ENCODE data around the gene SPSB2.

SPSB2 gene

GRCh38 chr12:6873094-6874014 lies at the start of gene SPSB2 (continued):
- TF ChIP-seq ZXDB (tag by site-specific recombination; IDR thresholded peaks at IDR 0.05) (peak; percentile 70; the same call in 1 of the 2 replicates), EGR2 (tag by site-specific recombination; IDR thresholded peaks at IDR 0.05; ENCODE audit: low read depth) (peak; percentile 61), ZNF335 (tag by site-specific recombination; conservative IDR thresholded peaks at IDR 0.05) (peak; percentile 88), ZNF555 (tag by site-specific recombination; conservative IDR thresholded peaks at IDR 0.05) (no peak), SP2 (tag by site-specific recombination; IDR thresholded peaks at IDR 0.05) (peak; percentile 92), ZSCAN23 (tag by site-specific recombination; IDR thresholded peaks at IDR 0.05) (0 out of 2 replicates have a peak, but pooled peaks have one; percentile 16), OVOL3 (tag by site-specific recombination; IDR thresholded peaks at IDR 0.05) (peak; percentile 50; the same call in 1 of the 2 replicates), TSHZ1 (tag by site-specific recombination; IDR thresholded peaks at IDR 0.05; ENCODE audit: borderline replicate concordance) (no peak), SCRT1 (tag by site-specific recombination; IDR thresholded peaks at IDR 0.05; ENCODE audit: borderline replicate concordance) (no peak), KLF16 (tag by site-specific recombination; IDR thresholded peaks at IDR 0.05) (peak; percentile 96), ZNF596 (tag by site-specific recombination; IDR thresholded peaks at IDR 0.05) (no peak)

DNA sequence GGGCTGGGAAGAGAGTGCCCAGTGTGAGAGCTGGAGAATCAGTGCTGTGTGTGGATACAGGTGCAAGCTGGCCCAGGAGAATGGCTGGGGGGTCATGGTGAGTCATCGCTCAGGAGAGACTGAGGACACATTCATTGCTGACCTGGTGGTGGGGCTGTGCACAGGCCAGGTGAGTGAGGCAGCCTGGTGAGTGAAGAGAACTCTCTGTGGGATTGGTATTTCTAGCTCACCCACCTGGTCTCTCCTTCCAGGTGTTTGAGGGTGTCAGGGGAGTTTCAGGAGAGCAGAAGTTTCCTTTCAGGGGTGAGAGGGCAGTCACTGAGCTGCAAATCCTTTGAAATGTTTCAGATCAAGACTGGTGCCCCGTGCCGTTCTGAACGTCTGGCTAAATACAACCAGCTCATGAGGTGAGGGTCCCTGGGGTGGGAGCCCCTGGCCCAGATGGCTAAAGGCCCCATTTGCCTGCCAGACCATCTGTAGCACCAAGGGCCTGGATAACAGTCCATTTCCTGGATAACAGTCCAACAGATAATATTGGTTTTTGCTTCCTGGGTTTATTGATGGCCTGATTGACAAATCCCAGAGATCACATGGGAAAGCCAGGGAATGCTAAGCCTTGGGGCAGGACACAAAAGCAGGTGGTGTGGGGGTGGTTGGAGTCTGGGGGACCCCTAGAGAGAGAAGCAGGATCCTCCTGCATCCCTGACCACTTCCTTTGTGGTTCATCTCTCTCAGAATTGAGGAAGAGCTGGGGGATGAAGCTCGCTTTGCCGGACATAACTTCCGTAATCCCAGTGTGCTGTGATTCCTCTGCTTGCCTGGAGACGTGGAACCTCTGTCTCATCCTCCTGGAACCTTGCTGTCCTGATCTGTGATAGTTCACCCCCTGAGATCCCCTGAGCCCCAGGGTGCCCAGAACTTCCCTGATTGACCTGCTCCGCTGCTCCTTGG lies 49.2 kb upstream of the SPSB2 start:
- Histone ChIP-seq H3K4me1 (ENCODE audit: control insufficient read depth, insufficient read depth, low read length) (peaks cover 28% of the 10 kb centered on the region), H3K9me3 (ENCODE audit: control insufficient read depth, insufficient read depth, low read depth, low read length) (no peaks in the 10 kb centered on the region), H3K36me3 (ENCODE audit: control insufficient read depth in 2 of 2, insufficient read depth in 1 of 2, low read length in 2 of 2) (peaks cover 19 to 51% of the 10 kb centered on the region in 2 experiments), H3K4me3 (ENCODE audit: low read depth, low read length) (no peak overlapping the region), H3K27ac (ENCODE audit: extremely low read depth, low read depth, low read length) (no peak overlapping the region)
- ChIA-PET POLR2A (interaction anchor here (0.6 to 6.2 kb wide), 3 partner anchors 8 to 22 kb away, joined by 4 to 99 read pairs (median 4); partner anchors contain the start of genes C12orf57, ENO2 and RNU7-1), CTCF (interaction anchor here (0.6 to 6.1 kb wide), 7 partner anchors 10 to 170 kb away, joined by 3 to 52 read pairs (median 4); partner anchors contain the start of genes C12orf57, C1R, MLF2 and RNU7-1)
- TF ChIP-seq ZNF701 (tag by site-specific recombination; IDR thresholded peaks at IDR 0.05) (no peak), ZNF660 (tag by site-specific recombination; IDR thresholded peaks at IDR 0.05) (no peak), GLIS1 (tag by site-specific recombination; IDR thresholded peaks at IDR 0.05) (peak; percentile 94), PRDM1 (tag by site-specific recombination; IDR thresholded peaks at IDR 0.05) (peak; percentile 81), GLIS2 (tag by site-specific recombination; IDR thresholded peaks at IDR 0.05) (0 out of 2 replicates have a peak, but pooled peaks have one; percentile 21), ZFP41 (tag by site-specific recombination; IDR thresholded peaks at IDR 0.05; ENCODE audit: borderline replicate concordance) (no peak), ZNF16 (tag by site-specific recombination; IDR thresholded peaks at IDR 0.05; ENCODE audit: low read depth) (no peak), PATZ1 (tag by site-specific recombination; IDR thresholded peaks at IDR 0.05) (peak; percentile 40; the same call in 1 of the 2 replicates), ZNF544 (tag by site-specific recombination; IDR thresholded peaks at IDR 0.05) (no peak)
- TF ChIP-seq, protein P1, sequence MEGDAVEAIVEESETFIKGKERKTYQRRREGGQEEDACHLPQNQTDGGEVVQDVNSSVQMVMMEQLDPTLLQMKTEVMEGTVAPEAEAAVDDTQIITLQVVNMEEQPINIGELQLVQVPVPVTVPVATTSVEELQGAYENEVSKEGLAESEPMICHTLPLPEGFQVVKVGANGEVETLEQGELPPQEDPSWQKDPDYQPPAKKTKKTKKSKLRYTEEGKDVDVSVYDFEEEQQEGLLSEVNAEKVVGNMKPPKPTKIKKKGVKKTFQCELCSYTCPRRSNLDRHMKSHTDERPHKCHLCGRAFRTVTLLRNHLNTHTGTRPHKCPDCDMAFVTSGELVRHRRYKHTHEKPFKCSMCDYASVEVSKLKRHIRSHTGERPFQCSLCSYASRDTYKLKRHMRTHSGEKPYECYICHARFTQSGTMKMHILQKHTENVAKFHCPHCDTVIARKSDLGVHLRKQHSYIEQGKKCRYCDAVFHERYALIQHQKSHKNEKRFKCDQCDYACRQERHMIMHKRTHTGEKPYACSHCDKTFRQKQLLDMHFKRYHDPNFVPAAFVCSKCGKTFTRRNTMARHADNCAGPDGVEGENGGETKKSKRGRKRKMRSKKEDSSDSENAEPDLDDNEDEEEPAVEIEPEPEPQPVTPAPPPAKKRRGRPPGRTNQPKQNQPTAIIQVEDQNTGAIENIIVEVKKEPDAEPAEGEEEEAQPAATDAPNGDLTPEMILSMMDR (tag by site-specific recombination; IDR thresholded peaks at IDR 0.05) = no peak
